ENCODE measurements around the gene NAP1L5.

DNA sequence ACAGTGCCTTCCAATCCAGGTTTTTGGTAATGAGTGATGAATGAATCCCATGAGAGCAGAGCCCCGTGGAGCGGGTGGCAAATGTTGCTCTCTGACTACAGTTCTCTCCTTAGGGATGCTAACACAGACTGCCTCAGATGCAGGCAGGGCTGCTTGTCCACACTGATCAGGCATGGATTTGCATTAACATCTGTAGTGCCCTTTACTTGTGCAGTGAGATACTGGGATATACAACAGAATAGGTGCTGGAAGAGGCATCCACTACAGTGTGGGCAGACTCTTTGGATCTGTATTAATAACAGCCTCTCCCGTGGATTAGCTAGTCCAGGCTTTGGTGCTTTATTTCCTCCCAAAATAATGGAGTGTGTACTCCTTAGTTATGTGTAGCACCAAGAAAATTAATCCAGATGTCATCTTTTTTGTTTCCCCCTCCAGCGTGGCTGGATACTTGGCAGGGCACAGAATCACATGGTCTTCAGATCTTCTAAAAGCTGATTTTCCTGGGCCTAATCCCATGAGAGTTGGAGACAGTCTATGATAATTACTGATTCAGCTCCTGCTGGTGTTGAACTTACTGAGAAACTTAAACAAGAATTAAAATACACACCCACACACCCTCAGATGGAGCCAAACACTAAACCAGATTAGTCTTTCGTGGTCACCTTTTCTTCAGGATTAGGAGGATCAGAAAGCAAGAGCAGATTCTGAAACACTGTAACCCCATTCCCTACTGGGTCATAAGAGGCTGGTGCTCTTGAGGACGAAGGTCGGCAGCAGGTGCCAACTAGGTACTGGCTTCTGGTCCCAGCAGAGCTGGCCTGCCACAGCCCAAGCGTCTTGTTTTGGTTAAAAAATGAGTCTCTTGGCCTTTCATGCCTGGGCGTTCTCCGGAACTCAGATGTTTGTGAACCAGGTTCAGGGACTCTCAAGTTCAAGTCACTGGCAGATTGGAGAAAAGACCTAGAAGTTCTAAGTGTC is 23.1 kb upstream of the NAP1L5 start:
- TF ChIP-seq CTCF (IDR thresholded peaks at IDR 0.05), result no peak
- TF ChIP-seq POLR2A (IDR thresholded peaks at IDR 0.05), result no peak

Data from lower leg skin (tissue), 3 donors.